HepG2 (cell line): Measurements from ENCODE around the gene TMX3. TPM values are rescaled to one million over a fixed set of nuclear protein-coding genes. Genes with fewer than 3 reads are reported as not detected.

Source experiments
- FOSL1 ChIP-seq: sonication (generic); formaldehyde crosslinking; IDR thresholded peaks from 2 replicates; pipeline ENCODE4 v1.9.0; 2021; ENCODE audit warnings: missing genetic modification reagents, borderline replicate concordance
- FOSL2 ChIP-seq: sonication (generic); formaldehyde crosslinking; IDR thresholded peaks from 2 replicates; pipeline ENCODE4 v1.4.0; 2020; ENCODE audit warnings: missing genetic modification reagents
- GZF1 ChIP-seq: sonication (generic); formaldehyde crosslinking; IDR thresholded peaks from 2 replicates; pipeline ENCODE4 v1.5.1; 2020; ENCODE audit warnings: mild to moderate bottlenecking, missing genetic modification reagents
- HOXA5 ChIP-seq: sonication (generic); formaldehyde crosslinking; IDR thresholded peaks from 2 replicates; pipeline ENCODE4 v1.4.0; 2020; ENCODE audit warnings: missing genetic modification reagents
- IKZF4 ChIP-seq: sonication (generic); formaldehyde crosslinking; IDR thresholded peaks from 2 replicates; pipeline ENCODE4 v1.5.1; 2020; ENCODE audit warnings: borderline replicate concordance, mild to moderate bottlenecking, low read depth, missing genetic modification reagents; ENCODE audit errors: not compliant biosample characterization
- MEIS1 ChIP-seq: sonication (generic); formaldehyde crosslinking; IDR thresholded peaks from 2 replicates; pipeline ENCODE4 v1.9.0; 2021; ENCODE audit warnings: mild to moderate bottlenecking, missing genetic modification reagents, moderate library complexity, borderline replicate concordance
- NFE2 ChIP-seq: sonication (generic); formaldehyde crosslinking; IDR thresholded peaks from 2 replicates; pipeline ENCODE4 v1.4.0; 2020; ENCODE audit warnings: missing genetic modification reagents
- NR2C2 ChIP-seq: sonication (generic); formaldehyde crosslinking; IDR thresholded peaks from 2 replicates; pipeline ENCODE4 v1.4.0; 2020; ENCODE audit warnings: missing genetic modification reagents, mild to moderate bottlenecking, moderate library complexity, borderline replicate concordance
- ZBTB3 ChIP-seq: sonication (generic); formaldehyde crosslinking; IDR thresholded peaks from 2 replicates; pipeline ENCODE4 v1.4.0; 2020; ENCODE audit warnings: low read depth, mild to moderate bottlenecking, moderate library complexity, missing genetic modification reagents, borderline replicate concordance
- ZNF124 ChIP-seq: sonication (generic); formaldehyde crosslinking; IDR thresholded peaks from 2 replicates; pipeline ENCODE4 v1.4.0; 2020; ENCODE audit warnings: missing genetic modification reagents
- ZNF256 ChIP-seq: sonication (generic); formaldehyde crosslinking; conservative IDR thresholded peaks from 2 replicates; pipeline ENCODE4 v1.4.0; 2020; ENCODE audit warnings: missing genetic modification reagents
- ZNF446 ChIP-seq: sonication (generic); formaldehyde crosslinking; IDR thresholded peaks from 2 replicates; pipeline ENCODE4 v1.5.0; 2020; ENCODE audit warnings: mild to moderate bottlenecking, missing genetic modification reagents
- ZNF766 ChIP-seq: sonication (generic); formaldehyde crosslinking; IDR thresholded peaks from 2 replicates; pipeline ENCODE4 v1.5.0; 2020; ENCODE audit warnings: missing genetic modification reagents, borderline replicate concordance
- ZSCAN9 ChIP-seq: IDR thresholded peaks from 2 replicates; pipeline ENCODE4 v1.6.1; 2016; ENCODE audit warnings: borderline replicate concordance
- polyA plus RNA-seq, 8 experiments: library from polyadenylated mRNA; depleted of rRNA in 3 of 8; stranded (reverse) in 7 of 8; unstranded in 1 of 8; fragments of >200 nt; fragmentation: Illumina TruSeq in 4 of 8; extraction: Trizol in 4 of 8; gene quantifications; 2 replicates each; pipeline versions ENCODE4 v1.2.1 to v1.2.3, GENCODE V29; 2011 to 2016; ENCODE audit warnings: low read depth in 4 of 8, missing spikeins in 1 of 8, mixed read lengths in 1 of 8; ENCODE audit not compliant: insufficient read depth in 1 of 8
- total RNA-seq, 5 experiments: library from RNA; depleted of rRNA; stranded (reverse); fragments of >200 nt; fragmentation: Illumina TruSeq; extraction: Trizol; gene quantifications; 2 replicates each; pipeline ENCODE4 v1.2.3, GENCODE V29; 2016; ENCODE audit warnings: low read depth in 1 of 5
- TF ChIP-seq, protein P1 (sequence below): sonication (generic); formaldehyde crosslinking; IDR thresholded peaks from 2 replicates; pipeline ENCODE4 v1.5.0; 2020; ENCODE audit warnings: mild to moderate bottlenecking, missing genetic modification reagents
- TF ChIP-seq, protein P2 (sequence below): sonication (generic); formaldehyde crosslinking; IDR thresholded peaks from 2 replicates; pipeline ENCODE4 v1.5.0; 2020; ENCODE audit warnings: mild to moderate bottlenecking, low read depth, missing genetic modification reagents, borderline replicate concordance
- TF ChIP-seq, protein P3 (sequence below): sonication (generic); formaldehyde crosslinking; IDR thresholded peaks from 2 replicates; pipeline ENCODE4 v1.4.0; 2020; ENCODE audit warnings: mild to moderate bottlenecking, missing genetic modification reagents, borderline replicate concordance
- TF ChIP-seq, protein P4 (sequence below): IDR thresholded peaks from 2 replicates; pipeline ENCODE4 v1.6.1; 2016; ENCODE audit warnings: low read depth

Gene TMX3
- total and polyA plus RNA-seq, 2 of the 13 experiments (the other 11 are each of a cell fraction or from before 2014, with no cell fraction given), result 12.9 to 25.0 TPM

DNA sequence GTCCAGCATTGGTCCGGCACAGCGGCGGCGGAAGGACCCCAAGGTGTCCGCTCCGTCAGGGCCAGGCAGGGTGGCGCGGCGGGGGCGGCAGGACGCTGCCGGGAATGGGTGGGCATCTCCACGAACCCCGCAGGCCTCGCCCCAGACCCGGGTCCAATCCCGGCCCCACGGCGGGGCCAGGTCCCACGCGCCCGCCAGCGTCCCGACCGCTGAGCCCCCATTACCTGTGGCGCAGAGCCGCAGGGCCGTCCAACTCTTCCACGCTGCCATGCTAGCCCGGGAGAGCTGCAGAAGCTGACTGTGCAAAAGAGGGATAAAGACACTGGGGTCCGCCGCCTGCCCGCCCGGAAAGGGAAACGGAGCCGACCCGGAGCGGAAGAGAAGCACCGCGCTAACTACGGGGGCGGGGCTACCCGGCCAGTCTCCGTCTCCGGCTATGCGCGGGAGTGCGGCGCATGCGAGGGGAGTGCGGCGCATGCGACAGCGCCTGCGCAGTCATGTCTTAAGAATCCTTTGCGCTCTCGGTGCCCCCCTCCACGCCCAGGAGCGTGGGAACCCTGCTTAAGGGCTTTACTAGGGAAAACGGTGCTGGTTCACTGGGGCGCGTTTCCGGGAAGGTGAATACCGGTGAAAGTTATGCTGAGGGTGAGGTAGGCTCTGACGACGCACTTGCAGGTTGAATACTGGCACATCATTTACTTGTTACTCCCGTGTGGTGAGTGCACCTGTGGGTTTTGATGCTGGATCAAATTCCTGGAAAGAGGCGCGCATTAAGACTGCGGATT, at the start of gene TMX3 (continued):
- TF ChIP-seq NFE2 (CRISPR knock-in tag) (no peak), HOXA5 (peak; percentile 92), ZNF124 (CRISPR knock-in tag) (peak; percentile 61; the same call in 1 of the 2 replicates), ZSCAN9 (CRISPR knock-in tag) (peak; percentile 96), ZNF256 (CRISPR knock-in tag) (peak; percentile 93), NR2C2 (CRISPR knock-in tag) (peak; percentile 68; the same call in 1 of the 2 replicates), FOSL1 (0 out of 2 replicates have a peak, but pooled peaks have one; percentile 16), ZBTB3 (CRISPR knock-in tag) (0 out of 2 replicates have a peak, but pooled peaks have one; percentile 36), ZNF446 (CRISPR knock-in tag) (0 out of 2 replicates have a peak, but pooled peaks have one; percentile 29), IKZF4 (CRISPR knock-in tag) (peak; percentile 90), GZF1 (CRISPR knock-in tag) (peak; percentile 78), FOSL2 (CRISPR knock-in tag) (peak; percentile 43; the same call in 1 of the 2 replicates), MEIS1 (no peak), ZNF766 (CRISPR knock-in tag) (peak; percentile 81; the same call in 1 of the 2 replicates)
- TF ChIP-seq, protein P1, sequence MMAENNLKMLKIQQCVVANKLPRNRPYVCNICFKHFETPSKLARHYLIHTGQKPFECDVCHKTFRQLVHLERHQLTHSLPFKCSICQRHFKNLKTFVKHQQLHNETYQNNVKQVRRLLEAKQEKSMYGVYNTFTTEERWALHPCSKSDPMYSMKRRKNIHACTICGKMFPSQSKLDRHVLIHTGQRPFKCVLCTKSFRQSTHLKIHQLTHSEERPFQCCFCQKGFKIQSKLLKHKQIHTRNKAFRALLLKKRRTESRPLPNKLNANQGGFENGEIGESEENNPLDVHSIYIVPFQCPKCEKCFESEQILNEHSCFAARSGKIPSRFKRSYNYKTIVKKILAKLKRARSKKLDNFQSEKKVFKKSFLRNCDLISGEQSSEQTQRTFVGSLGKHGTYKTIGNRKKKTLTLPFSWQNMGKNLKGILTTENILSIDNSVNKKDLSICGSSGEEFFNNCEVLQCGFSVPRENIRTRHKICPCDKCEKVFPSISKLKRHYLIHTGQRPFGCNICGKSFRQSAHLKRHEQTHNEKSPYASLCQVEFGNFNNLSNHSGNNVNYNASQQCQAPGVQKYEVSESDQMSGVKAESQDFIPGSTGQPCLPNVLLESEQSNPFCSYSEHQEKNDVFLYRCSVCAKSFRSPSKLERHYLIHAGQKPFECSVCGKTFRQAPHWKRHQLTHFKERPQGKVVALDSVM (CRISPR knock-in tag), result no peak
- TF ChIP-seq, protein P2, sequence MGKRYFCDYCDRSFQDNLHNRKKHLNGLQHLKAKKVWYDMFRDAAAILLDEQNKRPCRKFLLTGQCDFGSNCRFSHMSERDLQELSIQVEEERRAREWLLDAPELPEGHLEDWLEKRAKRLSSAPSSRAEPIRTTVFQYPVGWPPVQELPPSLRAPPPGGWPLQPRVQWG (CRISPR knock-in tag), result no peak
- TF ChIP-seq, protein P3, sequence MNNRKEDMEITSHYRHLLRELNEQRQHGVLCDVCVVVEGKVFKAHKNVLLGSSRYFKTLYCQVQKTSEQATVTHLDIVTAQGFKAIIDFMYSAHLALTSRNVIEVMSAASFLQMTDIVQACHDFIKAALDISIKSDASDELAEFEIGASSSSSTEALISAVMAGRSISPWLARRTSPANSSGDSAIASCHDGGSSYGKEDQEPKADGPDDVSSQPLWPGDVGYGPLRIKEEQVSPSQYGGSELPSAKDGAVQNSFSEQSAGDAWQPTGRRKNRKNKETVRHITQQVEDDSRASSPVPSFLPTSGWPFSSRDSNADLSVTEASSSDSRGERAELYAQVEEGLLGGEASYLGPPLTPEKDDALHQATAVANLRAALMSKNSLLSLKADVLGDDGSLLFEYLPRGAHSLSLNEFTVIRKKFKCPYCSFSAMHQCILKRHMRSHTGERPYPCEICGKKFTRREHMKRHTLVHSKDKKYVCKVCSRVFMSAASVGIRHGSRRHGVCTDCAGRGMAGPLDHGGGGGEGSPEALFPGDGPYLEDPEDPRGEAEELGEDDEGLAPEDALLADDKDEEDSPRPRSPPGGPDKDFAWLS (CRISPR knock-in tag), result no peak
- TF ChIP-seq, protein P4, sequence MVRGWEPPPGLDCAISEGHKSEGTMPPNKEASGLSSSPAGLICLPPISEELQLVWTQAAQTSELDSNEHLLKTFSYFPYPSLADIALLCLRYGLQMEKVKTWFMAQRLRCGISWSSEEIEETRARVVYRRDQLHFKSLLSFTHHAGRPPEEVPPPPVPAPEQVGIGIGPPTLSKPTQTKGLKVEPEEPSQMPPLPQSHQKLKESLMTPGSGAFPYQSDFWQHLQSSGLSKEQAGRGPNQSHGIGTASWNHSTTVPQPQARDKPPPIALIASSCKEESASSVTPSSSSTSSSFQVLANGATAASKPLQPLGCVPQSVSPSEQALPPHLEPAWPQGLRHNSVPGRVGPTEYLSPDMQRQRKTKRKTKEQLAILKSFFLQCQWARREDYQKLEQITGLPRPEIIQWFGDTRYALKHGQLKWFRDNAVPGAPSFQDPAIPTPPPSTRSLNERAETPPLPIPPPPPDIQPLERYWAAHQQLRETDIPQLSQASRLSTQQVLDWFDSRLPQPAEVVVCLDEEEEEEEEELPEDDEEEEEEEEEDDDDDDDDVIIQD (CRISPR knock-in tag), result peak; percentile 59; the same call in 1 of the 2 replicates
